Stimulated activated memory B cell treated with anti-CD40 and anti-IgM and Interleukin-4, amounts not matched to agents 10 μg/mL and 1 μg/mL and 100 μg/mL, for 72 hours (primary cell): ENCODE data around the gene NBEA.
"Not testable (repeated sequence)": the region's sequence is repeated elsewhere in the genome, so short reads cannot be mapped to it uniquely, and the experiment has no call there.

ENCODE experiments used
- ATAC-seq: fragments of 150-1000 bp; cut with Tn5 transposase; 2 replicates; pipeline ENCODE4 v1.10.0; 2021
- H3K27ac Mint-ChIP-seq: one replicate; pipeline ENCODE4 v1.8.0; 2022; ENCODE audit warnings: mild to moderate bottlenecking, mixed read lengths
- H3K27me3 Mint-ChIP-seq: one replicate; pipeline ENCODE4 v1.8.0; 2022; ENCODE audit warnings: mixed read lengths
- H3K36me3 Mint-ChIP-seq: one replicate; pipeline ENCODE4 v1.8.0; 2022; ENCODE audit warnings: mixed read lengths
- H3K4me1 Mint-ChIP-seq: one replicate; pipeline ENCODE4 v1.8.0; 2022; ENCODE audit warnings: mixed read lengths
- H3K4me3 Mint-ChIP-seq: one replicate; pipeline ENCODE4 v1.8.0; 2022; ENCODE audit warnings: mild to moderate bottlenecking, moderate library complexity, mixed read lengths
- H3K9me3 Mint-ChIP-seq: one replicate; pipeline ENCODE4 v1.8.0; 2022; ENCODE audit warnings: mixed read lengths

Gene NBEA

GRCh38 chr13:35677863-35678262 lies 735.8 kb downstream of the NBEA start:
- not testable (repeated sequence) for H3K36me3 Mint-ChIP-seq, H3K4me1 Mint-ChIP-seq, H3K27ac Mint-ChIP-seq, H3K27me3 Mint-ChIP-seq, H3K9me3 Mint-ChIP-seq, H3K4me3 Mint-ChIP-seq, ATAC-seq

GRCh38 chr13:35681685-35682084 lies 739.6 kb downstream of the NBEA start:
- no peaks in the 10 kb centered on the region for H3K4me1 Mint-ChIP-seq
- no peak for ATAC-seq
- no peak overlapping the region for H3K4me3 Mint-ChIP-seq
- H3K27ac Mint-ChIP-seq = no peak overlapping the region
- H3K9me3 Mint-ChIP-seq = peaks cover 5% of the 10 kb centered on the region
- H3K36me3 Mint-ChIP-seq = no peaks in the 10 kb centered on the region
- no peaks in the 10 kb centered on the region for H3K27me3 Mint-ChIP-seq

DNA sequence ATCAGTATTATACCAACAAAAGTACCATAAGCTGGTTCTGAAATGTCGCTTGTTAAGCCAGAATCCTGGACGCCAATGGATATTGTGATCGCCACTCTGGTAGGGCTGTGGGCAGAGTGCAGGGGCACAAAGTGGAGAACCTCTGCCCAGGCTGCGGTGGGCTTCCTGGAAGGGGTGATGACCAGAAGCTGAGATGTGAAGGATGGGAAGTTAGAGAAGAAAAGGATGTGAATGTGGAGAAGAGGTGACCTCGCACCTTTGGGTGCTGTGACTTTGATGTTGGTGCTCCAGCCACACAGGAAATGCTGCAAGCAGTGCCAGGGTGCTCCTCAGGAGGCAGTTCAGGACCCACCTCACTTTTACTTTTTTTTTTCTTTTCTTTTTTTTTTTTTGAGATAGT lies 742.4 kb downstream of the NBEA start:
- no peak for ATAC-seq
- Mint-ChIP-seq H3K4me3 (no peak overlapping the region), H3K9me3 (peaks cover 2% of the 10 kb centered on the region), H3K36me3 (no peaks in the 10 kb centered on the region), H3K27me3 (no peaks in the 10 kb centered on the region), H3K27ac (no peak overlapping the region), H3K4me1 (no peaks in the 10 kb centered on the region)

DNA sequence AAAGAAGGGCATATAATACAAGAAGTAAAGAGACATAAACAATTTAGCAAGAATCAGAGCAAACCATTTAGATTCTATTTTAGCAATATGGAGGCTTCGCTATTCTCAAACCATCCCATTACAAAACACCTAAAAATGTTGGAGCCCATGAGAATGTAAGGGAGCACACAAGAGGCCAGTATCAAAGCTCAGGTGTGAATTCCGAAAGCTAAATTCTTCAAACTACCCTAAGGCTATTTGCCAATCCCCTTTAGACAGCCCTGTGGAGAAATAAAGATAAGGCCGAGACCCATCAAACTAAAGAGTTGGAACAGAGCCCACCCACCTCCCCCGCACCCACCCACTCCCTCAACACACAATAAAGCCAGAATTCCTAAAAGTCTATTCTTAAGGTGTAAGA lies 745.3 kb downstream of the NBEA start:
- ATAC-seq = no peak
- Mint-ChIP-seq H3K4me1 (no peaks in the 10 kb centered on the region), H3K9me3 (peaks cover 2% of the 10 kb centered on the region), H3K4me3 (no peak overlapping the region), H3K27ac (no peak overlapping the region), H3K36me3 (no peaks in the 10 kb centered on the region), H3K27me3 (no peaks in the 10 kb centered on the region)

- Mint-ChIP-seq H3K36me3 (no peaks in the 10 kb centered on the region), H3K27me3 (no peaks in the 10 kb centered on the region), H3K4me1 (no peaks in the 10 kb centered on the region), H3K4me3 (no peak overlapping the region), H3K27ac (no peak overlapping the region), H3K9me3 (peaks cover 2% of the 10 kb centered on the region)
- no peak for ATAC-seq
Observed at GRCh38 chr13:35690581-35691207, 748.6 kb downstream of the NBEA start.

DNA sequence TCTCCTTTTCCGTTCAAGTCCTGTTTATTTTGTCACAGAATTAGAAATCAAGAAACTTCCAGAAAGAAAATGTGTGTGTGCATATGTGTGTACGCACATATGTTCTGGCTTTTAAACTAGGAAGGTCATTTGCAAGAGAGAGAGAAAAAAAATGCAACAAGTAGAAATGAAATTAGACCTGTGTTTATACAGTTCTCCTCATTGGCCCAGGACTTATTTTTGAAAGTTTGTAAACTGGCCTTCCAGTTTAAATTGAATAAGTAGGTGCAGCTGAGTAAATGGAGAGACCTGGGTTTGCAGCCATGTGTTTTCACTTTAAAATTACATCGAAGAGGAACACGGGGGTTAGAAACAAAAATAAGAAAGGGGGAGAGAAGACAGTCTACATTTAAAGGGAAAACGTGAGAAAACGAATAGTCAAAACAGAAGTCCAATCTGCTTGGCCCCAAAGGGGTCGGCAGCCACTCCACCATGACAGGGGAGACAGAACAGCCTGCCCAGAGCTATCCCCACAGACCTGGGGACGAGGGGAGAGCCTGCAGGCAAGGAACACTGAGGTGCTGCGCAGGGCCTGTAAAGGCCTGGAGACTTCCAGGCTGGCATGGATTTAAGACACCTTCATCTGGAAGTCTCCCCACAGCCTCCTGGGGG lies 751.2 kb downstream of the NBEA start:
- Mint-ChIP-seq H3K4me1 (no peaks in the 10 kb centered on the region), H3K36me3 (no peaks in the 10 kb centered on the region), H3K27me3 (no peaks in the 10 kb centered on the region), H3K27ac (no peak overlapping the region), H3K4me3 (no peak overlapping the region), H3K9me3 (no peaks in the 10 kb centered on the region)
- ATAC-seq = no peak

GRCh38 chr13:35694031-35694430 lies 752.0 kb downstream of the NBEA start:
- H3K4me1 Mint-ChIP-seq = no peaks in the 10 kb centered on the region
- H3K27ac Mint-ChIP-seq = no peak overlapping the region
- H3K4me3 Mint-ChIP-seq = no peak overlapping the region
- H3K27me3 Mint-ChIP-seq = peaks cover 6% of the 10 kb centered on the region
- H3K36me3 Mint-ChIP-seq = no peaks in the 10 kb centered on the region
- no peaks in the 10 kb centered on the region for H3K9me3 Mint-ChIP-seq
- ATAC-seq = no peak

DNA sequence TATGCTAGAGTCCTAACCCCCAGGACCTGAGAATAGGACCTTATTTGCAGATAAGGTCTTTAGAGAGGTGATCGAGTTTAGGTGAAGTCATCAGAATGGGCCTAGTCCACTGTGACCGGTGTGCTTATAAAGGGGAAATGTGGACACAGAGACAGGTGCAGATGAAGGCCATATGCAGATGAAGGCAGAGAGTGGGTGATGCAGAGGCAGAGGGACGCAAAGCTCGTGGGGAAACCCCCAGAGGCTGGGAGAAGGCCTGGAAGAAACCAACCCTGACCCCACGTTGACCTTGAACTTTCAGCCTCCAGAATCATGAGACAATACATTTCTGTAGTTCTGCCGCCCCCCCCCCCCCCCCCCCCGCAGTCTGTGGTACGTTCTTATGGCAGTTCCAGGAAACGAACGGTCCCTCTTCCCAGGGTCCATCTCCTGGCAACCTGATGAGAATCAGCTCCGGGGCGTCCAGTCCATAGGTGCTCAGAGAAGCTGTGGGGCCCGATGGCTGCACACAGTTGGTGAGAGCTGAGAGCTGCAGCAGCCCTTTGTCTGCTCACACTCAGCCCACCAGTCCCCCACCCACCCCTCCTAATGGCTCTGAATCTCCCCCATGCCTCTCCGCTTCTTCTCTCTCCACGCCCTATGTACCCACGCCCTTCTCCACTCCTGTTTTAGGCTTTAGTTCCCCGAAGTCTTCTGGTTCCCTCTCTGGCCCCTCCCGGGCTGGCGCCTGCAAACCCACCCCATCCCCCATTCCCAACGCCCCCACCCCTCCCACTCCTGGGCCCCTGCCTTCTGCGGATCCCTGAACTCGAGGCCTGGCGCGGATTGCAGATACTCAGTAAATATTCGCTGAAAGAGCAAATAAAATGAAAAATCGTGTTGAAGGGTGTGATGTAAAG lies 752.7 kb downstream of the NBEA start:
- Mint-ChIP-seq H3K27me3 (peaks cover 12% of the 10 kb centered on the region), H3K36me3 (no peaks in the 10 kb centered on the region), H3K4me1 (no peaks in the 10 kb centered on the region), H3K27ac (no peak overlapping the region), H3K4me3 (no peak overlapping the region), H3K9me3 (no peaks in the 10 kb centered on the region)
- ATAC-seq = peak; percentile 80

DNA sequence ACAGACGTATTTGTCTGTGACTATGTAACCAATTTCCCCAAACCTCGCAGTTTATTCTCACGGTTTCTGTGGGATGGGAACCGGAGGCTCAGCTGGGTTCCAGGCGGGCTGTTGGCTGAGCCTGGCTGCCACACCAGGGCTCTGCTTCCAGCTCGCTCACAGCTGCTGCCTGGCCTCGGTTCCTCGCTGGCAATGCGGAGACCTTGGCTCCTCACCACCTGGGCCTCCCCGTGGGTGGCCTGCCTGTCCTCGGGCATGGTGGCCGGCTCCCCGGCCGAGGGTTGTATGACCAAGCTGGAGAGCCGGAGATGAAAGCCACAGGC lies 753.3 kb downstream of the NBEA start:
- Mint-ChIP-seq H3K27ac (no peak overlapping the region), H3K9me3 (no peaks in the 10 kb centered on the region), H3K36me3 (no peaks in the 10 kb centered on the region), H3K27me3 (peaks cover 12% of the 10 kb centered on the region), H3K4me3 (no peak overlapping the region), H3K4me1 (no peaks in the 10 kb centered on the region)
- no peak for ATAC-seq

DNA sequence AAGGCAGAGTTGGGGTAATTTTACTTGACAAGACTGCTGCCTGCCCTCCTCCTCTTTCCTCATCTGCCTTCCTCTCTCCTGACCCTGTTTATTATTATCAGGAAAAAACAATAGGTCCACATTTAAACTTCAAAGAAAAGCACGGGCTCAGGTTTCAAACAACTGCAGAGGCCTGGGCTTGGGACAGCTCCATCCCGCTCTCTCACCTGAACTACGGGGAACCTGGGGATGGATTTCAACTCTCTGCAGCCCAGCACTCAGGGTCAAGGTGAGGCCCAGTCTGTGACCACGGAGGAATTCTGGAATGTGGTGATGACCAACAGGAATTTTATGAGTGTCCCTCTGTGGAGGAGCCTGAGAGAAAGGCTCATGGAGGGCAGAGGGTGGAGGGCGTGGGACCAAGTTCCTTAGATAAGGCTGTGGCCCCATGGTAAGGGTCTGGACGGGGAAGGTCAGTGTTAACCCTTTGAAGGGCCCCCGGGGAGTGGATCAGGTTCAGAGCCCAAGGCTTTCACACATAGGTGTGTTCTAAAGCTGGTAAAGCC lies 755.2 kb downstream of the NBEA start:
- Mint-ChIP-seq H3K36me3 (no peaks in the 10 kb centered on the region), H3K9me3 (no peaks in the 10 kb centered on the region), H3K27me3 (peaks cover 12% of the 10 kb centered on the region), H3K27ac (no peak overlapping the region), H3K4me1 (no peaks in the 10 kb centered on the region), H3K4me3 (no peak overlapping the region)
- ATAC-seq = no peak

GRCh38 chr13:35698911-35699576 lies 757.0 kb downstream of the NBEA start:
- Mint-ChIP-seq H3K27me3 (peaks cover 12% of the 10 kb centered on the region), H3K36me3 (no peaks in the 10 kb centered on the region), H3K4me1 (no peaks in the 10 kb centered on the region), H3K4me3 (no peak overlapping the region), H3K27ac (no peak overlapping the region), H3K9me3 (peaks cover 3% of the 10 kb centered on the region)
- no peak for ATAC-seq

- no peak for ATAC-seq
- Mint-ChIP-seq H3K27ac (no peak overlapping the region), H3K9me3 (peaks cover 3% of the 10 kb centered on the region), H3K4me3 (no peak overlapping the region), H3K27me3 (peaks cover 12% of the 10 kb centered on the region), H3K36me3 (no peaks in the 10 kb centered on the region), H3K4me1 (no peaks in the 10 kb centered on the region)
Observed at GRCh38 chr13:35699825-35700510, 757.9 kb downstream of the NBEA start.

DNA sequence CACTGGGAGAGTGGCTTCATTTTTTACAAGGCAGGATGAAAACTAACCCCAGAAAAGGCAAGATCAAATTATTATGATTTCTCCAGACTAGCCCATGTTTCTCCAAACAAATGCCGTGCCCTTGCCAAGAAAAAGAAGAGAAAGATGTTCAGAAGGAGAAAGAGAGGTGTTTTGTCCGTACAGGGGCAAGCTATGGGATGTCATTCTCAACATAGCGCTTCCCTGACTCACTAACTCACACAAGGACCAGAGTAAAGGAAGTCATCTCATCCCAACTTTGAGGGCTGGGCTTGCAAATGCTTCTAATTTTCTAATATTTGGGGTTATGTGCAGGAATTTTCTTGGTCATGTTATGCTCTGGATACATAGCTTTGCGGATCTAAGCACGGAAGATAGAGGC lies 758.6 kb downstream of the NBEA start:
- Mint-ChIP-seq H3K9me3 (peaks cover 3% of the 10 kb centered on the region), H3K4me1 (no peaks in the 10 kb centered on the region), H3K4me3 (no peak overlapping the region), H3K27ac (no peak overlapping the region), H3K36me3 (no peaks in the 10 kb centered on the region), H3K27me3 (peaks cover 12% of the 10 kb centered on the region)
- no peak for ATAC-seq

GRCh38 chr13:35702316-35702715 lies 760.2 kb downstream of the NBEA start:
- H3K27me3 Mint-ChIP-seq = peaks cover 12% of the 10 kb centered on the region
- H3K4me3 Mint-ChIP-seq = no peak overlapping the region
- no peaks in the 10 kb centered on the region for H3K36me3 Mint-ChIP-seq
- no peak for ATAC-seq
- no peaks in the 10 kb centered on the region for H3K4me1 Mint-ChIP-seq
- H3K9me3 Mint-ChIP-seq = peaks cover 8% of the 10 kb centered on the region
- H3K27ac Mint-ChIP-seq = no peak overlapping the region

DNA sequence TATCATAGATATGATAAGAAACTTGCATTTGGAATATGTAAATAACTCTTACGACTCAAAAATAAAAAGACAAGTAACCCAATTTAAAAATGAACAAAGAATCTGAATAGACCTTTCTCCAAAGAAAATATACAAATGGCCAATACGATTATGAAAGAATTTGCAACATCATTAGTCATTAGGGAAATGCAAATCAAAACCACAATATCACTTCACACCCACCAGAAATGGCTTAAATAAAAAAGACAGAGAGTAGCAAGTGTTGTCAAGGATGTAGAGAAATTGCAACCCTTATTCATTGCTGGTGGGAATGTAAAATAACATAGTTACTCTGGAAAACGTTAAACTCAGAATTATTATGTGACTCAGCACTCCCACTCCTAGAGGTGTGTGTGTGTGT lies 761.0 kb downstream of the NBEA start:
- H3K9me3 Mint-ChIP-seq = peaks cover 8% of the 10 kb centered on the region
- H3K27ac Mint-ChIP-seq = no peak overlapping the region
- peaks cover 12% of the 10 kb centered on the region for H3K27me3 Mint-ChIP-seq
- H3K4me1 Mint-ChIP-seq = no peaks in the 10 kb centered on the region
- H3K36me3 Mint-ChIP-seq = no peaks in the 10 kb centered on the region
- H3K4me3 Mint-ChIP-seq = no peak overlapping the region
- no peak for ATAC-seq
